ENCODE results near the gene TMED3. TPM values are rescaled to one million over a fixed set of nuclear protein-coding genes. Genes with fewer than 3 reads are reported as not detected.
"Not testable (repeated sequence)": the region's sequence is repeated elsewhere in the genome, so short reads cannot be mapped to it uniquely, and the experiment has no call there.

The TMED3 gene
- total and polyA plus RNA-seq, 4 experiments from 2014 or later, result 20.2 to 81.0 (median 36.3) TPM

GRCh38 chr15:79316864-79317263 is 6.0 kb downstream of the TMED3 start:
- H3K27me3 ChIP-seq (ENCODE audit: insufficient read depth, low read length), result no peaks in the 10 kb centered on the region
- no peak overlapping the region for H3K4me3 ChIP-seq (ENCODE audit: low read length in 2 of 2)
- peak overlapping the region in 1 of 8 donors; percentile 15 for H3K4me3 Mint-ChIP-seq
- H3K9me3 Mint-ChIP-seq, result peaks cover 0 to 2% (median 0%) of the 10 kb centered on the region in 8 donors
- intact Hi-C loops (cut with micrococcal nuclease), result no loop called here
- ChIA-PET CTCF (ENCODE audit: partially characterized antibody) (interaction anchor here (0.9 kb wide), 1 partner anchor 23 kb away, joined by 3 read pairs; no protein-coding TSS in a partner anchor), POLR2A (ENCODE audit: partially characterized antibody) (no interaction called here)
- no peak overlapping the region for H3K27ac ChIP-seq (ENCODE audit: low read depth, low read length)
- H3K4me1 ChIP-seq (ENCODE audit: insufficient read depth, low read length), result peaks cover 28% of the 10 kb centered on the region
- H3K9me3 ChIP-seq (ENCODE audit: control insufficient read depth in 1 of 2, low read length in 2 of 2), result no peaks in the 10 kb centered on the region
- no peak for DNase-seq
- peak overlapping the region in 1 of 7 donors; percentile 27 for H3K27ac Mint-ChIP-seq
- H3K36me3 Mint-ChIP-seq, result peaks cover 82 to 89% of the 10 kb centered on the region in 2 donors
- peaks cover 72% of the 10 kb centered on the region for H3K36me3 ChIP-seq (ENCODE audit: insufficient read depth, low read length)
- H3K4me1 Mint-ChIP-seq, result peaks cover 41 to 68% (median 48%) of the 10 kb centered on the region in 4 donors
- H3K27me3 Mint-ChIP-seq, result no peaks in the 10 kb centered on the region

GRCh38 chr15:79319973-79320372 is 9.1 kb downstream of the TMED3 start:
- peaks cover 90 to 91% of the 10 kb centered on the region in 2 donors for H3K36me3 Mint-ChIP-seq
- H3K27ac ChIP-seq (ENCODE audit: low read depth, low read length); H3K4me3 Mint-ChIP-seq; H3K4me1 ChIP-seq (ENCODE audit: insufficient read depth, low read length); H3K27me3 ChIP-seq (ENCODE audit: insufficient read depth, low read length); H3K27ac Mint-ChIP-seq; H3K27me3 Mint-ChIP-seq; intact Hi-C loops (cut with micrococcal nuclease); DNase-seq; POLR2A ChIA-PET (ENCODE audit: partially characterized antibody); CTCF ChIA-PET (ENCODE audit: partially characterized antibody); H3K9me3 ChIP-seq (ENCODE audit: control insufficient read depth in 1 of 2, low read length in 2 of 2); H3K4me3 ChIP-seq (ENCODE audit: low read length in 2 of 2); H3K9me3 Mint-ChIP-seq: not testable (repeated sequence)
- peaks cover 22 to 43% (median 24%) of the 10 kb centered on the region in 4 donors for H3K4me1 Mint-ChIP-seq
- peaks cover 80% of the 10 kb centered on the region for H3K36me3 ChIP-seq (ENCODE audit: insufficient read depth, low read length)

- H3K36me3 ChIP-seq (ENCODE audit: insufficient read depth, low read length), result peaks cover 62% of the 10 kb centered on the region
- no peaks in the 10 kb centered on the region for H3K9me3 Mint-ChIP-seq
- CTCF ChIA-PET (ENCODE audit: partially characterized antibody), result no interaction called here
These were observed 11.0 kb downstream of the TMED3 start for GRCh38 chr15:79321876-79322275.

GRCh38 chr15:79322306-79322705 is 11.4 kb downstream of the TMED3 start:
- peaks cover 58% of the 10 kb centered on the region for H3K36me3 ChIP-seq (ENCODE audit: insufficient read depth, low read length)
- ChIA-PET CTCF (ENCODE audit: partially characterized antibody) (no interaction called here), POLR2A (ENCODE audit: partially characterized antibody) (no interaction called here)
- H3K27ac ChIP-seq (ENCODE audit: low read depth, low read length), result no peak overlapping the region
- H3K27me3 Mint-ChIP-seq, result no peaks in the 10 kb centered on the region
- no peak overlapping the region for H3K4me3 ChIP-seq (ENCODE audit: low read length in 2 of 2)
- H3K27ac Mint-ChIP-seq, result peak overlapping the region in 1 of 7 donors; percentile 47
- DNase-seq, result no peak
- no peaks in the 10 kb centered on the region for H3K27me3 ChIP-seq (ENCODE audit: insufficient read depth, low read length)
- H3K4me3 Mint-ChIP-seq, result no peak overlapping the region
- H3K4me1 ChIP-seq (ENCODE audit: insufficient read depth, low read length), result peaks cover 7% of the 10 kb centered on the region
- peaks cover 90 to 91% of the 10 kb centered on the region in 2 donors for H3K36me3 Mint-ChIP-seq
- intact Hi-C loops (cut with micrococcal nuclease), result no loop called here
- H3K9me3 Mint-ChIP-seq, result no peaks in the 10 kb centered on the region
- no peaks in the 10 kb centered on the region for H3K9me3 ChIP-seq (ENCODE audit: control insufficient read depth in 1 of 2, low read length in 2 of 2)
- peaks cover 8 to 24% (median 14%) of the 10 kb centered on the region in 4 donors for H3K4me1 Mint-ChIP-seq

More at GRCh38 chr15:79321876-79322275, 11.0 kb downstream of the TMED3 start:
- H3K27ac ChIP-seq (ENCODE audit: low read depth, low read length), result no peak overlapping the region
- peaks cover 13 to 28% (median 16%) of the 10 kb centered on the region in 4 donors for H3K4me1 Mint-ChIP-seq
- H3K27me3 Mint-ChIP-seq, result no peaks in the 10 kb centered on the region
- POLR2A ChIA-PET (ENCODE audit: partially characterized antibody), result no interaction called here
- intact Hi-C loops (cut with micrococcal nuclease), result no loop called here
- no peaks in the 10 kb centered on the region for H3K9me3 ChIP-seq (ENCODE audit: control insufficient read depth in 1 of 2, low read length in 2 of 2)
- DNase-seq, result no peak
- peaks cover 90 to 91% of the 10 kb centered on the region in 2 donors for H3K36me3 Mint-ChIP-seq
- H3K4me1 ChIP-seq (ENCODE audit: insufficient read depth, low read length), result peaks cover 7% of the 10 kb centered on the region
- H3K4me3 ChIP-seq (ENCODE audit: low read length in 2 of 2), result no peak overlapping the region
- H3K4me3 Mint-ChIP-seq, result no peak overlapping the region
- no peak overlapping the region for H3K27ac Mint-ChIP-seq
- no peaks in the 10 kb centered on the region for H3K27me3 ChIP-seq (ENCODE audit: insufficient read depth, low read length)

GRCh38 chr15:79322945-79323344 is 12.0 kb downstream of the TMED3 start:
- DNase-seq, result no peak
- Mint-ChIP-seq H3K36me3 (peaks cover 88 to 91% of the 10 kb centered on the region in 2 donors), H3K27ac (peak overlapping the region in 1 of 7 donors; percentile 71), H3K27me3 (no peaks in the 10 kb centered on the region), H3K4me1 (peaks cover 2 to 17% (median 8%) of the 10 kb centered on the region in 4 donors), H3K4me3 (no peak overlapping the region), H3K9me3 (no peaks in the 10 kb centered on the region)
- Histone ChIP-seq H3K4me1 (ENCODE audit: insufficient read depth, low read length) (peaks cover 7% of the 10 kb centered on the region), H3K36me3 (ENCODE audit: insufficient read depth, low read length) (peaks cover 54% of the 10 kb centered on the region), H3K27me3 (ENCODE audit: insufficient read depth, low read length) (no peaks in the 10 kb centered on the region), H3K9me3 (ENCODE audit: control insufficient read depth in 1 of 2, low read length in 2 of 2) (no peaks in the 10 kb centered on the region), H3K4me3 (ENCODE audit: low read length in 2 of 2) (no peak overlapping the region), H3K27ac (ENCODE audit: low read depth, low read length) (no peak overlapping the region)
- intact Hi-C loops (cut with micrococcal nuclease), result no loop called here
- ChIA-PET CTCF (ENCODE audit: partially characterized antibody) (no interaction called here), POLR2A (ENCODE audit: partially characterized antibody) (no interaction called here)

GRCh38 chr15:79329171-79329611 is 18.3 kb downstream of the TMED3 start:
- H3K4me3 Mint-ChIP-seq, result no peak overlapping the region
- H3K27ac Mint-ChIP-seq, result no peak overlapping the region
- peaks cover 40 to 48% of the 10 kb centered on the region in 2 donors for H3K36me3 Mint-ChIP-seq
- peaks cover 5% of the 10 kb centered on the region for H3K36me3 ChIP-seq (ENCODE audit: insufficient read depth, low read length)
- no peak for DNase-seq
- no peaks in the 10 kb centered on the region for H3K9me3 Mint-ChIP-seq
- CTCF ChIA-PET (ENCODE audit: partially characterized antibody), result no interaction called here
- H3K27ac ChIP-seq (ENCODE audit: low read depth, low read length), result no peak overlapping the region
- intact Hi-C loops (cut with micrococcal nuclease), result no loop called here
- POLR2A ChIA-PET (ENCODE audit: partially characterized antibody), result no interaction called here
- H3K9me3 ChIP-seq (ENCODE audit: control insufficient read depth in 1 of 2, low read length in 2 of 2), result no peaks in the 10 kb centered on the region
- H3K27me3 ChIP-seq (ENCODE audit: insufficient read depth, low read length), result no peaks in the 10 kb centered on the region
- H3K4me1 ChIP-seq (ENCODE audit: insufficient read depth, low read length), result no peaks in the 10 kb centered on the region
- H3K27me3 Mint-ChIP-seq, result no peaks in the 10 kb centered on the region
- H3K4me1 Mint-ChIP-seq, result no peaks in the 10 kb centered on the region
- H3K4me3 ChIP-seq (ENCODE audit: low read length in 2 of 2), result no peak overlapping the region

- no peak overlapping the region for H3K27ac ChIP-seq (ENCODE audit: low read depth, low read length)
- H3K36me3 ChIP-seq (ENCODE audit: insufficient read depth, low read length), result no peaks in the 10 kb centered on the region
- no peaks in the 10 kb centered on the region for H3K9me3 ChIP-seq (ENCODE audit: control insufficient read depth in 1 of 2, low read length in 2 of 2)
- ChIA-PET CTCF (ENCODE audit: partially characterized antibody) (no interaction called here), POLR2A (ENCODE audit: partially characterized antibody) (no interaction called here)
- no peaks in the 10 kb centered on the region for H3K4me1 Mint-ChIP-seq
- peaks cover 6 to 12% of the 10 kb centered on the region in 2 donors for H3K36me3 Mint-ChIP-seq
- H3K4me3 Mint-ChIP-seq, result no peak overlapping the region
- H3K9me3 Mint-ChIP-seq, result no peaks in the 10 kb centered on the region
- intact Hi-C loops (cut with micrococcal nuclease), result no loop called here
- H3K27me3 Mint-ChIP-seq, result no peaks in the 10 kb centered on the region
- H3K4me1 ChIP-seq (ENCODE audit: insufficient read depth, low read length), result no peaks in the 10 kb centered on the region
- no peak for DNase-seq
- no peak overlapping the region for H3K4me3 ChIP-seq (ENCODE audit: low read length in 2 of 2)
- no peaks in the 10 kb centered on the region for H3K27me3 ChIP-seq (ENCODE audit: insufficient read depth, low read length)
- no peak overlapping the region for H3K27ac Mint-ChIP-seq
These were observed 22.1 kb downstream of the TMED3 start for GRCh38 chr15:79332824-79333510.
